ENCODE measurements around the gene GPR143. TPM values are rescaled to one million over a fixed set of nuclear protein-coding genes. Genes with fewer than 3 reads are reported as not detected.

Gene GPR143
- total RNA-seq, 2 donors from 2014 or later, result 0.62 to 0.74 TPM

- intact Hi-C loops (cut with DNase I), result loop anchor here (10.0 kb wide), 1 partner anchor 216 kb away; the partner anchor contains the start of gene TBL1X
These were observed 84.6 kb downstream of the GPR143 start for GRCh38 chrX:9681011-9681410.

GRCh38 chrX:9678215-9678965 is 87.3 kb downstream of the GPR143 start:
- Histone ChIP-seq H3K27ac (no peak overlapping the region), H3K4me1 (no peaks in the 10 kb centered on the region), H3K27me3 (no peaks in the 10 kb centered on the region), H3K4me3 (no peak overlapping the region), H3K9me3 (no peaks in the 10 kb centered on the region), H3K36me3 (no peaks in the 10 kb centered on the region), H3K9ac (ENCODE audit: low read depth in 2 of 2, low read length in 2 of 2) (no peak overlapping the region)
- TF ChIP-seq CTCF (IDR thresholded peaks at IDR 0.05), result no peak
- no peak for DNase-seq
- intact Hi-C loops (cut with DNase I), result no loop called here

More at GRCh38 chrX:9681011-9681410, 84.6 kb downstream of the GPR143 start:
- DNase-seq, result no peak
- H3K36me3 ChIP-seq, result no peaks in the 10 kb centered on the region
- H3K9me3 ChIP-seq, result no peaks in the 10 kb centered on the region
- no peak overlapping the region for H3K27ac ChIP-seq
- no peak for TF ChIP-seq CTCF (IDR thresholded peaks at IDR 0.05)
- no peak overlapping the region for H3K9ac ChIP-seq (ENCODE audit: low read depth in 2 of 2, low read length in 2 of 2)
- H3K4me1 ChIP-seq, result no peaks in the 10 kb centered on the region
- no peak overlapping the region for H3K4me3 ChIP-seq
- no peaks in the 10 kb centered on the region for H3K27me3 ChIP-seq

- H3K27ac ChIP-seq, result peak overlapping the region; percentile 53
- H3K36me3 ChIP-seq, result no peaks in the 10 kb centered on the region
- no peak for TF ChIP-seq CTCF (IDR thresholded peaks at IDR 0.05)
- no peaks in the 10 kb centered on the region for H3K27me3 ChIP-seq
- H3K4me1 ChIP-seq, result no peaks in the 10 kb centered on the region
- H3K9ac ChIP-seq (ENCODE audit: low read depth in 2 of 2, low read length in 2 of 2), result no peak overlapping the region
- intact Hi-C loops (cut with DNase I), result no loop called here
- no peaks in the 10 kb centered on the region for H3K9me3 ChIP-seq
- peak; percentile 70 for DNase-seq
- H3K4me3 ChIP-seq, result no peak overlapping the region
These were observed 88.4 kb downstream of the GPR143 start for GRCh38 chrX:9677098-9677739.

GRCh38 chrX:9676738-9677097 is 88.9 kb downstream of the GPR143 start:
- Histone ChIP-seq H3K36me3 (no peaks in the 10 kb centered on the region), H3K9ac (ENCODE audit: low read depth in 2 of 2, low read length in 2 of 2) (no peak overlapping the region), H3K4me1 (no peaks in the 10 kb centered on the region), H3K4me3 (no peak overlapping the region), H3K9me3 (no peaks in the 10 kb centered on the region), H3K27me3 (no peaks in the 10 kb centered on the region), H3K27ac (peak overlapping the region; percentile 53)
- intact Hi-C loops (cut with DNase I), result no loop called here
- TF ChIP-seq CTCF (IDR thresholded peaks at IDR 0.05), result no peak
- no peak for DNase-seq

GRCh38 chrX:9676306-9676705 is 89.3 kb downstream of the GPR143 start:
- H3K9me3 ChIP-seq, result no peaks in the 10 kb centered on the region
- DNase-seq, result no peak
- TF ChIP-seq CTCF (IDR thresholded peaks at IDR 0.05), result no peak
- no peaks in the 10 kb centered on the region for H3K27me3 ChIP-seq
- H3K4me3 ChIP-seq, result no peak overlapping the region
- H3K4me1 ChIP-seq, result no peaks in the 10 kb centered on the region
- no peaks in the 10 kb centered on the region for H3K36me3 ChIP-seq
- intact Hi-C loops (cut with DNase I), result no loop called here
- no peak overlapping the region for H3K9ac ChIP-seq (ENCODE audit: low read depth in 2 of 2, low read length in 2 of 2)
- no peak overlapping the region for H3K27ac ChIP-seq

Other genes with a start within 250 kb of the GPR143 start
- gene SHROOM2, start 20.6 kb upstream of the GPR143 start, total RNA-seq, result 1 to 10 TPM; 3.9 to 7.8 TPM
- gene CLDN34, start 201.5 kb upstream of the GPR143 start, total RNA-seq, result under 1 TPM; 0.24 to 0.27 TPM

Data from colonic mucosa (tissue), 4 donors.